B cell (primary cell): ENCODE measurements around the gene MAGEB17. TPM values are rescaled to one million over a fixed set of nuclear protein-coding genes. Genes with fewer than 3 reads are reported as not detected.

Experiments used
- ATAC-seq: fragments of 200-7000 bp; cut with Tn5 transposase; one replicate; pipeline ENCODE4 v1.10.0; 2021; ENCODE audit warnings: low read depth, mild to moderate bottlenecking, moderate number of reproducible peaks, moderate library complexity
- CTCF ChIA-PET: fragments of 350-600 bp; sonication (Branson Sonifier 250); formaldehyde crosslinking; loops from one replicate; lab custom pipeline; 2021; ENCODE audit warnings: antibody characterized with exemption, inconsistent platforms; lab: Charles Lee
- POLR2A ChIA-PET: fragments of 350-600 bp; sonication (Branson Sonifier 250); formaldehyde crosslinking; loops from one replicate; lab custom pipeline; 2021; ENCODE audit warnings: antibody characterized with exemption; lab: Charles Lee
- DNase-seq: peaks from one replicate; pipeline ENCODE4 v3.0.0; 2013
- H2AFZ ChIP-seq: 2 replicates; pipeline ENCODE4 v1.6.1; 2012; ENCODE audit warnings: mild to moderate bottlenecking, low read depth, low read length; ENCODE audit not compliant: insufficient read depth, poor library complexity, severe bottlenecking
- H3K27ac ChIP-seq, 2 donors: 1 replicate in 1 of 2; 2 replicates in 1 of 2; pipeline ENCODE4 v1.5.1; 2012 to 2013; ENCODE audit warnings: low read length in 2 of 2, mild to moderate bottlenecking in 2 of 2, moderate library complexity in 1 of 2
- H3K27me3 ChIP-seq, 4 experiments: fragments of 200-600 bp in 1 of 4; sonication (generic) in 1 of 4; replicated peaks in 1 of 4; 1 replicate in 2 of 4; 2 replicates in 2 of 4; pipeline versions ENCODE4 v1.6.1 to v1.7.0; 2013 to 2016; ENCODE audit warnings: low read length in 3 of 4, mild to moderate bottlenecking in 2 of 4, mixed read lengths in 1 of 4, moderate library complexity in 1 of 4; ENCODE audit not compliant: insufficient read depth in 4 of 4, control insufficient read depth in 3 of 4; ENCODE audit errors: control extremely low read depth in 1 of 4
- H3K36me3 ChIP-seq, 2 experiments: replicated peaks in 1 of 2; 1 replicate in 1 of 2; 2 replicates in 1 of 2; pipeline versions ENCODE4 v1.6.1 to v1.7.1; 2013; ENCODE audit warnings: low read length in 1 of 2; ENCODE audit not compliant: insufficient read depth in 2 of 2, control insufficient read depth in 1 of 2; ENCODE audit errors: control extremely low read depth in 1 of 2, extremely low read depth in 1 of 2
- H3K4me1 ChIP-seq, 2 donors: fragments of 200-600 bp in 1 of 2; sonication (generic) in 1 of 2; 1 replicate in 1 of 2; 2 replicates in 1 of 2; pipeline versions ENCODE4 v1.5.1 to v1.6.1; 2013 to 2017; ENCODE audit warnings: low read length in 2 of 2; ENCODE audit not compliant: control insufficient read depth in 2 of 2, insufficient read depth in 2 of 2
- H3K4me2 ChIP-seq: replicated peaks from 2 replicates; pipeline ENCODE3; 2012; ENCODE audit warnings: mild to moderate bottlenecking, low read depth, low read length; ENCODE audit not compliant: poor library complexity, severe bottlenecking
- H3K4me3 ChIP-seq, 5 experiments: fragments of 200-600 bp in 1 of 5; sonication (generic) in 1 of 5; 1 replicate in 3 of 5; 2 replicates in 2 of 5; pipeline versions ENCODE4 v1.5.1 to v1.7.0; 2011 to 2016; ENCODE audit warnings: low read length in 4 of 5, mild to moderate bottlenecking in 4 of 5, low read depth in 2 of 5, control low read depth in 1 of 5, moderate library complexity in 1 of 5; ENCODE audit not compliant: insufficient read depth in 1 of 5; ENCODE audit errors: control extremely low read depth in 1 of 5, extremely low read depth in 1 of 5
- H3K79me2 ChIP-seq: fragments of 200-600 bp; sonication (generic); one replicate; pipeline ENCODE4 v1.6.0; 2016; ENCODE audit warnings: low read length; ENCODE audit not compliant: control insufficient read depth, insufficient read depth
- H3K9ac ChIP-seq: fragments of 200-600 bp; sonication (generic); 2 replicates; pipeline ENCODE4 v1.6.1; 2017; ENCODE audit warnings: mild to moderate bottlenecking, low read length, moderate library complexity
- H3K9me3 ChIP-seq, 3 donors: one replicate each; pipeline versions ENCODE4 v1.6.1 to v1.7.1; 2013; ENCODE audit warnings: low read length in 2 of 3; ENCODE audit not compliant: control insufficient read depth in 2 of 3, insufficient read depth in 1 of 3; ENCODE audit errors: control extremely low read depth in 1 of 3
- H4K20me1 ChIP-seq: 2 replicates; pipeline ENCODE4 v1.6.0; 2012; ENCODE audit warnings: mild to moderate bottlenecking, low read length; ENCODE audit not compliant: insufficient read depth, control insufficient read depth, poor library complexity, severe bottlenecking
- H3K27ac Mint-ChIP-seq: one replicate; pipeline ENCODE4 v1.8.0; 2021; ENCODE audit warnings: mixed read lengths
- H3K27me3 Mint-ChIP-seq: one replicate; pipeline ENCODE4 v1.8.0; 2021; ENCODE audit warnings: mixed read lengths
- H3K4me1 Mint-ChIP-seq: one replicate; pipeline ENCODE4 v1.8.0; 2021; ENCODE audit warnings: mixed read lengths
- H3K4me3 Mint-ChIP-seq: one replicate; pipeline ENCODE4 v1.8.0; 2021; ENCODE audit warnings: mixed read lengths
- H3K9me3 Mint-ChIP-seq: one replicate; pipeline ENCODE4 v1.8.0; 2022; ENCODE audit warnings: mixed read lengths; ENCODE audit not compliant: insufficient read depth
- CTCF ChIP-seq: fragments of 200-600 bp; IDR thresholded peaks from one replicate; pipeline ENCODE4 v1.8.0; 2022; ENCODE audit warnings: antibody characterized with exemption, mild to moderate bottlenecking
- EZH2 ChIP-seq: IDR thresholded peaks from 2 replicates; pipeline ENCODE4 v1.6.1; 2012; ENCODE audit warnings: borderline replicate concordance, low read depth, mild to moderate bottlenecking, moderate library complexity, low read length; ENCODE audit not compliant: insufficient read depth, poor library complexity, severe bottlenecking
- WGBS: methylation state at CpG from one replicate; pipeline ENCODE4 v1.1.5; 2013; ENCODE audit warnings: missing lambda C conversion rate; ENCODE audit not compliant: insufficient coverage; 5-methylcytosine and 5-hydroxymethylcytosine counted together
- intact Hi-C: fragments of 100-400 bp; cut with micrococcal nuclease; formaldehyde crosslinking; loops from one replicate; pipeline ENCODE4 v1.10.0; 2022
- polyA plus RNA-seq: library from polyadenylated mRNA; depleted of rRNA; stranded (reverse); fragments of >200 nt; gene quantifications from 2 replicates; pipeline ENCODE4 v1.2.3, GENCODE V29; 2012
- total RNA-seq, 2 donors: library from RNA; stranded (reverse); fragments of 120-200 nt in 1 of 2; gene quantifications; 1 replicate in 1 of 2; 2 replicates in 1 of 2; pipeline versions ENCODE4 v1.2.3 to v1.2.4, GENCODE V29; 2013 to 2022

The MAGEB17 gene
- total and polyA plus RNA-seq, 2 donors (not counting 1 experiment from before 2014, with no cell fraction given): 0.16 TPM; not detected in 1

- no peak overlapping the region for H3K4me3 ChIP-seq
- ATAC-seq (no peak), DNase-seq (no peak)
- H3K27ac ChIP-seq: no peak overlapping the region
- H3K79me2 ChIP-seq: no peaks in the 10 kb centered on the region
- H3K9me3 ChIP-seq: no peaks in the 10 kb centered on the region
- no peak overlapping the region for H3K27ac Mint-ChIP-seq
- H3K4me1 Mint-ChIP-seq: no peaks in the 10 kb centered on the region
- POLR2A ChIA-PET: no interaction called here
- peaks cover 7% of the 10 kb centered on the region for H3K27me3 Mint-ChIP-seq
- no peak overlapping the region for H2AFZ ChIP-seq
- intact Hi-C loops: no loop called here
- CTCF ChIA-PET: no interaction called here
- H3K4me3 Mint-ChIP-seq: no peak overlapping the region
- no peaks in the 10 kb centered on the region for H3K27me3 ChIP-seq
- TF ChIP-seq EZH2 (no peak), CTCF (no peak)
- H3K4me2 ChIP-seq: no peak overlapping the region
- no peaks in the 10 kb centered on the region for H3K9me3 Mint-ChIP-seq
- no CpG with 5 or more reads among the region's 6 CpGs for WGBS
- no peaks in the 10 kb centered on the region for H4K20me1 ChIP-seq
- H3K9ac ChIP-seq: no peak overlapping the region
- H3K36me3 ChIP-seq: no peaks in the 10 kb centered on the region
- no peaks in the 10 kb centered on the region for H3K4me1 ChIP-seq
Measured at GRCh38 chrX:16191605-16192004, 24.3 kb downstream of the MAGEB17 start.

- Histone ChIP-seq H3K27me3 (peaks cover 0 to 3% (median 0%) of the 10 kb centered on the region in 4 experiments), H3K79me2 (no peaks in the 10 kb centered on the region), H3K4me2 (no peak overlapping the region), H3K9me3 (no peaks in the 10 kb centered on the region), H3K9ac (no peak overlapping the region), H3K4me1 (no peaks in the 10 kb centered on the region), H3K27ac (no peak overlapping the region), H3K4me3 (no peak overlapping the region), H4K20me1 (no peaks in the 10 kb centered on the region), H3K36me3 (no peaks in the 10 kb centered on the region), H2AFZ (no peak overlapping the region)
- Mint-ChIP-seq H3K9me3 (no peaks in the 10 kb centered on the region), H3K4me3 (no peak overlapping the region), H3K4me1 (no peaks in the 10 kb centered on the region), H3K27me3 (peaks cover 11% of the 10 kb centered on the region), H3K27ac (no peak overlapping the region)
- ChIA-PET POLR2A (no interaction called here), CTCF (no interaction called here)
- TF ChIP-seq CTCF (no peak), EZH2 (no peak)
- DNase-seq (no peak), ATAC-seq (no peak)
- intact Hi-C loops: no loop called here
Measured at GRCh38 chrX:16196829-16197228, 29.5 kb downstream of the MAGEB17 start.
